PC-3 (cell line): ENCODE measurements around the gene CMAS. TPM values are rescaled to one million over a fixed set of nuclear protein-coding genes. Genes with fewer than 3 reads are reported as not detected.
"Not testable (repeated sequence)": the region's sequence is repeated elsewhere in the genome, so short reads cannot be mapped to it uniquely, and the experiment has no call there.

Source experiments
- ATAC-seq: fragments of 200-7000 bp; cut with Tn5 transposase; 2 replicates; pipeline ENCODE4 v1.9.1; 2020; ENCODE audit warnings: mild to moderate bottlenecking, moderate library complexity
- BruUV-seq: library from RNA; stranded (reverse); fragments of 400-500 nt; replicated peaks from 2 replicates; lab custom pipeline; 2021; lab: Mats Ljungman, UMichigan
- CTCF ChIA-PET: fragments of 300-600 bp; sonication (Branson Sonifier 250); formaldehyde crosslinking; loops from one replicate; lab custom pipeline; 2022; ENCODE audit warnings: antibody characterized with exemption; lab: Charles Lee
- POLR2A ChIA-PET: fragments of 300-600 bp; sonication (Branson Sonifier 250); formaldehyde crosslinking; loops from one replicate; lab custom pipeline; 2022; ENCODE audit warnings: antibody characterized with exemption; ENCODE audit not compliant: unreplicated experiment; lab: Charles Lee
- DNase-seq: peaks from one replicate; pipeline ENCODE4 v3.0.0-alpha.2; 2015
- H2AFZ ChIP-seq: fragments of 300-600 bp; sonication (generic); 2 replicates; pipeline ENCODE4 v1.6.0; 2016; ENCODE audit warnings: antibody characterized with exemption, low read length
- H3F3A ChIP-seq: fragments of 300-600 bp; sonication (generic); one replicate; pipeline ENCODE4 v1.6.0; 2017; ENCODE audit warnings: antibody characterized with exemption, low read length, control low read depth, mild to moderate bottlenecking; ENCODE audit not compliant: unreplicated experiment
- H3K27ac ChIP-seq: fragments of 300-600 bp; sonication (generic); 2 replicates; pipeline ENCODE4 v1.5.1; 2016; ENCODE audit warnings: mild to moderate bottlenecking, low read length
- H3K27me3 ChIP-seq: fragments of 300-600 bp; sonication (generic); 2 replicates; pipeline ENCODE4 v1.6.1; 2016; ENCODE audit warnings: low read length, mixed read lengths
- H3K36me3 ChIP-seq: fragments of 300-600 bp; sonication (generic); 2 replicates; pipeline ENCODE4 v1.6.1; 2016; ENCODE audit warnings: low read depth, mixed run types, low read length, mixed read lengths
- H3K4me1 ChIP-seq: fragments of 300-600 bp; sonication (generic); 2 replicates; pipeline ENCODE4 v1.5.1; 2016; ENCODE audit warnings: low read length; ENCODE audit not compliant: insufficient read depth
- H3K4me2 ChIP-seq: fragments of 300-600 bp; sonication (generic); 2 replicates; pipeline ENCODE4 v1.6.0; 2016; ENCODE audit warnings: low read length
- H3K4me3 ChIP-seq: fragments of 300-600 bp; sonication (generic); 2 replicates; pipeline ENCODE4 v1.5.1; 2016; ENCODE audit warnings: mild to moderate bottlenecking, low read length, mixed read lengths
- H3K79me2 ChIP-seq: fragments of 300-600 bp; sonication (generic); 2 replicates; pipeline ENCODE4 v1.6.1; 2017; ENCODE audit warnings: low read length, mixed read lengths
- H3K9ac ChIP-seq: fragments of 300-600 bp; sonication (generic); 2 replicates; pipeline ENCODE4 v1.6.0; 2016; ENCODE audit warnings: mild to moderate bottlenecking, low read length
- H3K9me2 ChIP-seq: fragments of 300-600 bp; sonication (generic); replicated peaks from 2 replicates; pipeline ENCODE4 v1.6.1; 2016; ENCODE audit warnings: mixed run types, low read length, mixed read lengths
- H3K9me3 ChIP-seq: fragments of 300-600 bp; sonication (generic); 2 replicates; pipeline ENCODE4 v1.6.1; 2016; ENCODE audit warnings: low read length, mixed read lengths
- H4K20me1 ChIP-seq: fragments of 300-600 bp; sonication (generic); 2 replicates; pipeline ENCODE4 v1.6.1; 2016; ENCODE audit warnings: low read length, mixed read lengths
- CTCF ChIP-seq: fragments of 300-600 bp; sonication (generic); conservative IDR thresholded peaks from 2 replicates; pipeline ENCODE4 v1.5.1; 2017; ENCODE audit warnings: antibody characterized with exemption, low read depth, mild to moderate bottlenecking, low read length
- EZH2 ChIP-seq: fragments of 300-600 bp; sonication (generic); IDR thresholded peaks from one replicate; pipeline ENCODE4 v1.6.1; 2017; ENCODE audit warnings: antibody characterized with exemption, mild to moderate bottlenecking, low read length; ENCODE audit not compliant: unreplicated experiment
- EZH2phosphoT487 ChIP-seq: fragments of 300-600 bp; sonication (generic); IDR thresholded peaks from 2 replicates; pipeline ENCODE4 v1.6.1; 2018; ENCODE audit warnings: mild to moderate bottlenecking, antibody characterized with exemption, low read length, borderline replicate concordance
- intact Hi-C: fragments of 100-400 bp; cut with micrococcal nuclease; formaldehyde crosslinking; loops from 2 replicates; pipeline ENCODE4 v1.9.0; 2023
- total RNA-seq: library from RNA; depleted of rRNA; stranded (reverse); fragments of >200 nt; gene quantifications from 2 replicates; pipeline ENCODE4 v1.2.3, GENCODE V29; 2014

The CMAS gene
- total RNA-seq, 1 experiment from 2014 or later: 25.0 TPM

- Histone ChIP-seq H3K27ac (no peak overlapping the region), H3K27me3 (no peaks in the 10 kb centered on the region), H3F3A (no peaks in the 10 kb centered on the region), H3K9me2 (no peaks in the 10 kb centered on the region), H3K79me2 (peaks cover 53% of the 10 kb centered on the region), H3K36me3 (peaks cover 7% of the 10 kb centered on the region; the same call in 1 of the 2 replicates), H4K20me1 (peaks cover 4% of the 10 kb centered on the region; the same call in 1 of the 2 replicates), H3K4me3 (no peak overlapping the region), H3K9ac (no peak overlapping the region), H3K9me3 (no peaks in the 10 kb centered on the region), H3K4me2 (no peak overlapping the region), H2AFZ (no peak overlapping the region), H3K4me1 (no peaks in the 10 kb centered on the region; the same call in 1 of the 2 replicates)
- no peak for TF ChIP-seq EZH2
- TF ChIP-seq EZH2phosphoT487: no peak
- no peak for TF ChIP-seq CTCF
- ATAC-seq (no peak), DNase-seq (peak; percentile 9)
- BruUV-seq: no TSS peak
- CTCF ChIA-PET: no interaction called here
- intact Hi-C loops: no loop called here
- POLR2A ChIA-PET: no interaction called here
Measured at GRCh38 chr12:22051114-22051698, 5.2 kb downstream of the CMAS start.

GRCh38 chr12:22052994-22053393, 7.0 kb downstream of the CMAS start:
- H4K20me1 ChIP-seq, H3K4me2 ChIP-seq, intact Hi-C loops, H3K27me3 ChIP-seq, H3K4me1 ChIP-seq, H3K9ac ChIP-seq, BruUV-seq, H3K9me2 ChIP-seq, DNase-seq, H3K27ac ChIP-seq, H3K4me3 ChIP-seq, H3F3A ChIP-seq, CTCF ChIA-PET, H2AFZ ChIP-seq, ATAC-seq, POLR2A ChIA-PET, H3K9me3 ChIP-seq, H3K36me3 ChIP-seq: not testable (repeated sequence)
- H3K79me2 ChIP-seq: peaks cover 35% of the 10 kb centered on the region

DNA sequence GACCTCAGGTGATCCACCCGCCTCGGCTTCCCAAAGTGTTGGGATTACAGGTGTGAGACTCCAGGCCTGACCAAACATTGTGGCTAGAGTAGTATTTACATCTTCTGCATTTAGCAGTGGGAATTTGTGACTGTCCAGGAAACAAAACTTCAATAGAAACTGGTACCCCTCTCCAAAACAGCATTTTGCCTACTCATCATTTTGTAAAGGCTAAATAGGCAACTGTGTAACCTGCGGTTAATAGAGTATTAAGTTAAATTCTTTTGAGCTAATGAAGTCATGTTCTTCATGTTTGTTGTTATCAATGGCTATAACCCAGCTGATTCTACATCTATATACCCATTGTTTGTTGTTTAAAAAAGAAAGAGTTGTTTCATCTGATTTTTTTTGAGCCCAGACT, 8.1 kb downstream of the CMAS start:
- BruUV-seq: no TSS peak
- DNase-seq: no peak
- POLR2A ChIA-PET: no interaction called here

More for the DNA sequence above, 8.1 kb downstream of the CMAS start:
- TF ChIP-seq CTCF (no peak), EZH2phosphoT487 (no peak), EZH2 (no peak)
- Histone ChIP-seq H3K4me1 (no peaks in the 10 kb centered on the region), H3K4me3 (no peak overlapping the region), H4K20me1 (no peaks in the 10 kb centered on the region), H3K4me2 (no peak overlapping the region), H3K9me3 (no peaks in the 10 kb centered on the region), H3K36me3 (peaks cover 11% of the 10 kb centered on the region; the same call in 1 of the 2 replicates), H3K79me2 (peaks cover 24% of the 10 kb centered on the region), H2AFZ (no peak overlapping the region), H3F3A (no peaks in the 10 kb centered on the region), H3K9ac (no peak overlapping the region), H3K9me2 (no peaks in the 10 kb centered on the region), H3K27ac (no peak overlapping the region), H3K27me3 (no peaks in the 10 kb centered on the region)
- CTCF ChIA-PET: no interaction called here
- intact Hi-C loops: no loop called here
- no peak for ATAC-seq
